CD14-positive monocyte (primary cell): Measurements from ENCODE around the gene DAB2IP. TPM values are rescaled to one million over a fixed set of nuclear protein-coding genes. Genes with fewer than 3 reads are reported as not detected.
"Not testable (repeated sequence)": the region's sequence is repeated elsewhere in the genome, so short reads cannot be mapped to it uniquely, and the experiment has no call there.

Experiments
- DNase-seq, 3 donors: peaks; one replicate each; pipeline ENCODE4 v3.0.0-alpha.2; 2011 to 2022
- H2AFZ ChIP-seq: 2 replicates; pipeline ENCODE4 v1.6.0; 2012; ENCODE audit warnings: mild to moderate bottlenecking, low read depth, low read length, inconsistent platforms; ENCODE audit not compliant: insufficient read depth, poor library complexity, severe bottlenecking
- H3K27ac ChIP-seq, 2 donors: 1 replicate in 1 of 2; 2 replicates in 1 of 2; pipeline ENCODE4 v1.5.1; 2012 to 2013; ENCODE audit warnings: low read length in 2 of 2, control low read depth in 1 of 2, inconsistent platforms in 1 of 2, low read depth in 1 of 2, mild to moderate bottlenecking in 1 of 2
- H3K27me3 ChIP-seq, 2 donors: one replicate each; pipeline versions ENCODE4 v1.6.0 to v1.6.1; 2011 to 2013; ENCODE audit warnings: low read length in 2 of 2; ENCODE audit not compliant: control insufficient read depth in 2 of 2, insufficient read depth in 2 of 2
- H3K36me3 ChIP-seq, 2 donors: replicated peaks in 1 of 2; 1 replicate in 1 of 2; 2 replicates in 1 of 2; pipeline versions ENCODE4 v1.5.1 to v1.6.1; 2012 to 2013; ENCODE audit warnings: low read length in 2 of 2, control low read depth in 1 of 2, inconsistent platforms in 1 of 2, mild to moderate bottlenecking in 1 of 2; ENCODE audit not compliant: insufficient read depth in 2 of 2, control insufficient read depth in 1 of 2
- H3K4me1 ChIP-seq, 2 donors: 1 replicate in 1 of 2; 2 replicates in 1 of 2; pipeline versions ENCODE4 v1.5.1 to v1.6.1; 2012 to 2013; ENCODE audit warnings: low read length in 2 of 2, control low read depth in 1 of 2, inconsistent platforms in 1 of 2, mild to moderate bottlenecking in 1 of 2, moderate library complexity in 1 of 2; ENCODE audit not compliant: insufficient read depth in 2 of 2, control insufficient read depth in 1 of 2
- H3K4me2 ChIP-seq: replicated peaks from 2 replicates; pipeline ENCODE3; 2012; ENCODE audit warnings: low read length, moderate library complexity, mild to moderate bottlenecking; ENCODE audit not compliant: poor library complexity, severe bottlenecking; ENCODE audit errors: extremely low read depth
- H3K4me3 ChIP-seq, 3 experiments: fragments of 200-600 bp in 1 of 3; sonication (generic) in 1 of 3; replicated peaks in 1 of 3; 1 replicate in 2 of 3; 2 replicates in 1 of 3; pipeline ENCODE4 v1.5.1; 2011 to 2013; ENCODE audit warnings: low read length in 3 of 3, mild to moderate bottlenecking in 3 of 3, control low read depth in 2 of 3, low read depth in 2 of 3, inconsistent platforms in 1 of 3, moderate library complexity in 1 of 3
- H3K79me2 ChIP-seq: 2 replicates; pipeline ENCODE4 v1.6.0; 2012; ENCODE audit warnings: mild to moderate bottlenecking, control low read depth, inconsistent platforms, low read length, moderate library complexity; ENCODE audit not compliant: insufficient read depth
- H3K9ac ChIP-seq: 2 replicates; pipeline ENCODE4 v1.6.0; 2017; ENCODE audit warnings: low read length, mild to moderate bottlenecking; ENCODE audit not compliant: insufficient read depth, poor library complexity, severe bottlenecking
- H3K9me3 ChIP-seq, 2 donors: replicated peaks in 1 of 2; 1 replicate in 1 of 2; 2 replicates in 1 of 2; pipeline versions ENCODE4 v1.5.1 to v1.6.1; 2012 to 2013; ENCODE audit warnings: low read length in 2 of 2, control low read depth in 1 of 2; ENCODE audit not compliant: control insufficient read depth in 1 of 2, insufficient read depth in 1 of 2
- H4K20me1 ChIP-seq: 2 replicates; pipeline ENCODE4 v1.6.0; 2012; ENCODE audit warnings: mild to moderate bottlenecking, low read length, control low read depth, moderate library complexity; ENCODE audit not compliant: insufficient read depth
- H3K27ac Mint-ChIP-seq, 7 donors: one replicate each; pipeline ENCODE4 v1.8.0; 2020; ENCODE audit warnings: mild to moderate bottlenecking in 7 of 7, mixed read lengths in 7 of 7, moderate library complexity in 6 of 7, inconsistent platforms in 2 of 7
- H3K27me3 Mint-ChIP-seq, 3 donors: one replicate each; pipeline ENCODE4 v1.8.0; 2021 to 2022; ENCODE audit warnings: low read depth in 3 of 3, mild to moderate bottlenecking in 3 of 3, mixed read lengths in 3 of 3, moderate library complexity in 3 of 3, inconsistent platforms in 1 of 3
- H3K36me3 Mint-ChIP-seq, 2 donors: one replicate each; pipeline ENCODE4 v1.8.0; 2020; ENCODE audit warnings: mixed read lengths in 2 of 2, inconsistent platforms in 1 of 2, mild to moderate bottlenecking in 1 of 2
- H3K4me1 Mint-ChIP-seq: one replicate; pipeline ENCODE4 v1.8.0; 2020; ENCODE audit warnings: mild to moderate bottlenecking, mixed read lengths
- H3K4me3 Mint-ChIP-seq, 2 donors: one replicate each; pipeline ENCODE4 v1.8.0; 2020; ENCODE audit warnings: mild to moderate bottlenecking in 2 of 2, mixed read lengths in 2 of 2, moderate library complexity in 1 of 2
- H3K9me3 Mint-ChIP-seq, 7 donors: one replicate each; pipeline ENCODE4 v1.8.0; 2020 to 2022; ENCODE audit warnings: mixed read lengths in 7 of 7, mild to moderate bottlenecking in 6 of 7, moderate library complexity in 6 of 7, inconsistent platforms in 2 of 7
- CTCF ChIP-seq: fragments of 200-600 bp; IDR thresholded peaks from one replicate; pipeline ENCODE4 v1.8.0; 2022; ENCODE audit warnings: antibody characterized with exemption, mild to moderate bottlenecking
- WGBS: methylation state at CpG from one replicate; pipeline ENCODE4 v1.1.5; 2013; ENCODE audit warnings: missing lambda C conversion rate; ENCODE audit not compliant: insufficient coverage; 5-methylcytosine and 5-hydroxymethylcytosine counted together
- intact Hi-C, 2 donors: fragments of 100-400 bp; cut with micrococcal nuclease; formaldehyde crosslinking; loops; one replicate each; pipeline versions ENCODE4 v1.15.0 to v1.15.1; 2023
- polyA plus RNA-seq, 3 donors: library from polyadenylated mRNA; depleted of rRNA in 1 of 3; unstranded in 2 of 3; stranded (reverse) in 1 of 3; fragments of 300-500 nt in 2 of 3; fragments of >200 nt in 1 of 3; fragmentation: Illumina TruSeq in 2 of 3; gene quantifications; 1 replicate in 2 of 3; 2 replicates in 1 of 3; pipeline ENCODE4 v1.2.3, GENCODE V29; 2012 to 2021

Gene DAB2IP
- polyA plus RNA-seq, 3 donors: 0.13 TPM; not detected in 2

GRCh38 chr9:121790841-121791240, 139.4 kb downstream of the DAB2IP start:
- H3K27ac Mint-ChIP-seq: no peak overlapping the region
- Histone ChIP-seq H3K9me3 (no peaks in the 10 kb centered on the region), H3K79me2 (no peaks in the 10 kb centered on the region), H3K27me3 (no peaks in the 10 kb centered on the region), H3K4me1 (no peaks in the 10 kb centered on the region), H4K20me1 (no peaks in the 10 kb centered on the region), H3K4me2 (no peak overlapping the region), H3K9ac (no peak overlapping the region), H3K36me3 (no peaks in the 10 kb centered on the region), H3K27ac (no peak overlapping the region), H2AFZ (no peak overlapping the region), H3K4me3 (no peak overlapping the region)
- H3K4me3 Mint-ChIP-seq: no peak overlapping the region
- peaks cover 0 to 1% (median 0%) of the 10 kb centered on the region in 7 donors for H3K9me3 Mint-ChIP-seq
- H3K4me1 Mint-ChIP-seq: no peaks in the 10 kb centered on the region
- 92% methylated on average over 9 of the region's 14 CpGs for WGBS
- intact Hi-C loops: no loop called here
- peaks cover 3 to 12% (median 7%) of the 10 kb centered on the region in 3 donors for H3K27me3 Mint-ChIP-seq
- no peaks in the 10 kb centered on the region for H3K36me3 Mint-ChIP-seq
- no peak for TF ChIP-seq CTCF
- DNase-seq: no peak

DNA sequence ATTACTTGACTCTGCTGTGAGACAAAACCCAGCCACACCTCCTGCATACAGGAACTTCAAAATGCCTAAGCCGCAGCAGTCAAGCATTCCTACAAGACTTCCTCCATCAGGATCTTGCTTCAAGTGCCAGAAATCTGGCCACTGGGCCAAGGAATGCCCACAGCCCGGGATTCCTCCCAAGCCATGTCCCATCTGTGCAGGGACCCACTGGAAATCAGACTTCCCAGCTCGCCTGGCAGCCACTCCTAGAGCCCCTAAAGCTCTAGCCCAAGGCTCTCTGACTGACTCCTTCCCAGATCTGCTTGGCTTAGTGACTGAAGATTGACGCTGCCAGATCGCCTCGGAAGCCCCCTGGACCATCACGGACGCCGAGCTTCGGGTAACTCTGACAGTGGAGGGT, 141.0 kb downstream of the DAB2IP start:
- H3K36me3 ChIP-seq, H3K27ac ChIP-seq, H2AFZ ChIP-seq, DNase-seq, H3K9ac ChIP-seq, H3K4me3 ChIP-seq, H3K27ac Mint-ChIP-seq, H4K20me1 ChIP-seq, H3K27me3 Mint-ChIP-seq, H3K9me3 ChIP-seq, H3K79me2 ChIP-seq, H3K9me3 Mint-ChIP-seq, H3K27me3 ChIP-seq, H3K4me3 Mint-ChIP-seq, H3K36me3 Mint-ChIP-seq, intact Hi-C loops, H3K4me1 ChIP-seq, H3K4me1 Mint-ChIP-seq, H3K4me2 ChIP-seq: not testable (repeated sequence)
- 79% methylated on average over 2 of the region's 10 CpGs for WGBS

DNA sequence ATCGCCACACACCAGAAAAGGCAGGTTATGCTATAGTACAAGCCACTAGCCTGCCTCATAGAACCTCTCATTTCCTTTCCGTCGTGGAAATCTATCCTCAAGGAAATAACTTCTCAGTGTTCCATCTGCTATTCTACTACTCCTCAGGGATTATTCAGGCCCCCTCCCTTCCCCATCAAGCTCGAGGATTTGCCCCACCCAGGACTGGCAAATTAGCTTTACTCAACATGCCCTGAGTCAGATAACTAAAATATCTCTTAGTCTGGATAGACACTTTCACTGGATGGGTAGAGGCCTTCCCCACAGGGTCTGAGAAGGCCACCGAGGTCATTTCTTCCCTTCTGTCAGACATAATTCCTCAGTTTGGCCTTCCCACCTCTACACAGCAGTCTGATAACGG, 142.9 kb downstream of the DAB2IP start:
- H3K36me3 ChIP-seq, H4K20me1 ChIP-seq, H3K4me1 ChIP-seq, H3K9me3 ChIP-seq, H3K4me3 Mint-ChIP-seq, H3K4me1 Mint-ChIP-seq, H3K4me2 ChIP-seq, H3K36me3 Mint-ChIP-seq, H3K79me2 ChIP-seq, H3K9me3 Mint-ChIP-seq, intact Hi-C loops, H3K4me3 ChIP-seq, H2AFZ ChIP-seq, H3K27me3 ChIP-seq, H3K27me3 Mint-ChIP-seq, DNase-seq, H3K27ac ChIP-seq, H3K9ac ChIP-seq: not testable (repeated sequence)
- peak overlapping the region in 1 of 7 donors; percentile 21 for H3K27ac Mint-ChIP-seq
- 83% methylated on average over 5 of the region's 6 CpGs for WGBS
